Uterus (tissue), 4 donors: ENCODE data around the gene NEUROD4. TPM values are rescaled to one million over a fixed set of nuclear protein-coding genes. Genes with fewer than 3 reads are reported as not detected.

Source experiments
- DNase-seq, 2 donors: peaks; one replicate each; pipeline ENCODE4 v3.0.0-alpha.2; 2019 to 2020
- H3K27ac ChIP-seq, 2 donors: fragments of 200-600 bp; sonication (generic); 1 replicate in 1 of 2; 2 replicates in 1 of 2; pipeline ENCODE4 v1.5.1; 2016 to 2018
- H3K27me3 ChIP-seq, 2 donors: fragments of 200-600 bp; sonication (generic); one replicate each; pipeline ENCODE4 v1.5.1; 2018 to 2019; ENCODE audit warnings: control low read depth in 1 of 2
- H3K36me3 ChIP-seq, 2 donors: fragments of 200-600 bp; sonication (generic); one replicate each; pipeline ENCODE4 v1.5.1; 2019; ENCODE audit warnings: control low read depth in 1 of 2
- H3K4me1 ChIP-seq, 2 donors: fragments of 200-600 bp; sonication (generic); one replicate each; pipeline ENCODE4 v1.5.1; 2018 to 2019; ENCODE audit warnings: control low read depth in 1 of 2
- H3K4me3 ChIP-seq, 2 donors: fragments of 200-600 bp; sonication (generic); 1 replicate in 1 of 2; 2 replicates in 1 of 2; pipeline ENCODE4 v1.5.1; 2018 to 2019; ENCODE audit warnings: mild to moderate bottlenecking in 1 of 2
- H3K9me3 ChIP-seq, 2 donors: fragments of 200-600 bp; sonication (generic); one replicate each; pipeline ENCODE4 v1.5.1; 2019; ENCODE audit warnings: control low read depth in 1 of 2
- CTCF ChIP-seq, 4 experiments: fragments of 200-600 bp in 2 of 4; fragments of 450-650 bp in 2 of 4; sonication (generic) in 2 of 4; IDR thresholded peaks; one replicate each; pipeline ENCODE4 v1.5.1; 2016 to 2019; ENCODE audit warnings: antibody characterized with exemption in 4 of 4, mild to moderate bottlenecking in 2 of 4, moderate library complexity in 1 of 4
- POLR2A ChIP-seq, 2 donors: fragments of 450-650 bp; IDR thresholded peaks; one replicate each; pipeline ENCODE4 v1.6.1; 2016; ENCODE audit warnings: antibody characterized with exemption in 2 of 2, mild to moderate bottlenecking in 1 of 2, moderate library complexity in 1 of 2
- intact Hi-C: fragments of 100-400 bp; cut with DNase I; formaldehyde crosslinking; loops from one replicate; pipeline ENCODE4 v1.15.1; 2023; ENCODE audit warnings: low total_unique reads
- total RNA-seq, 4 donors: library from RNA; depleted of rRNA in 3 of 4; stranded (reverse); fragments of >200 nt in 3 of 4; gene quantifications; one replicate each; pipeline versions ENCODE4 v1.1.0 to v1.2.4, GENCODE V29; 2014 to 2023
- donor health status: DM: yes; HTN: yes; CAD: no.

Gene NEUROD4
- total RNA-seq, 4 donors from 2014 or later: not detected

- Histone ChIP-seq H3K4me1 (no peaks in the 10 kb centered on the region), H3K4me3 (no peak overlapping the region), H3K36me3 (no peaks in the 10 kb centered on the region), H3K27ac (no peak overlapping the region), H3K27me3 (no peaks in the 10 kb centered on the region), H3K9me3 (no peaks in the 10 kb centered on the region)
- no peak for DNase-seq
- no peak for TF ChIP-seq CTCF (IDR thresholded peaks at IDR 0.05)
- no peak for TF ChIP-seq POLR2A (IDR thresholded peaks at IDR 0.05)
- intact Hi-C loops: no loop called here
These were observed 43.9 kb upstream of the NEUROD4 start for GRCh38 chr12:54975875-54976274.

GRCh38 chr12:54977155-54977554 is 42.6 kb upstream of the NEUROD4 start:
- intact Hi-C loops: no loop called here
- Histone ChIP-seq H3K27me3 (no peaks in the 10 kb centered on the region), H3K27ac (no peak overlapping the region), H3K9me3 (no peaks in the 10 kb centered on the region), H3K4me1 (no peaks in the 10 kb centered on the region), H3K4me3 (no peak overlapping the region), H3K36me3 (no peaks in the 10 kb centered on the region)
- no peak for TF ChIP-seq POLR2A (IDR thresholded peaks at IDR 0.05)
- no peak for DNase-seq

GRCh38 chr12:54977857-54978256 is 41.9 kb upstream of the NEUROD4 start:
- intact Hi-C loops: no loop called here
- Histone ChIP-seq H3K4me3 (no peak overlapping the region), H3K27ac (no peak overlapping the region), H3K36me3 (no peaks in the 10 kb centered on the region), H3K9me3 (no peaks in the 10 kb centered on the region), H3K4me1 (no peaks in the 10 kb centered on the region), H3K27me3 (no peaks in the 10 kb centered on the region)
- no peak for DNase-seq
- no peak for TF ChIP-seq POLR2A (IDR thresholded peaks at IDR 0.05)
- no peak for TF ChIP-seq CTCF (IDR thresholded peaks at IDR 0.05)

- no peak for DNase-seq
- Histone ChIP-seq H3K27ac (no peak overlapping the region), H3K27me3 (no peaks in the 10 kb centered on the region), H3K36me3 (no peaks in the 10 kb centered on the region), H3K9me3 (no peaks in the 10 kb centered on the region), H3K4me3 (no peak overlapping the region), H3K4me1 (no peaks in the 10 kb centered on the region)
- intact Hi-C loops: no loop called here
- TF ChIP-seq CTCF (IDR thresholded peaks at IDR 0.05) (no peak), POLR2A (IDR thresholded peaks at IDR 0.05) (no peak)
These were observed 39.4 kb upstream of the NEUROD4 start for GRCh38 chr12:54980341-54980740.

- DNase-seq: no peak
- Histone ChIP-seq H3K4me1 (no peaks in the 10 kb centered on the region), H3K4me3 (no peak overlapping the region), H3K27ac (no peak overlapping the region), H3K27me3 (no peaks in the 10 kb centered on the region), H3K36me3 (no peaks in the 10 kb centered on the region), H3K9me3 (no peaks in the 10 kb centered on the region)
- TF ChIP-seq POLR2A (IDR thresholded peaks at IDR 0.05) (no peak), CTCF (IDR thresholded peaks at IDR 0.05) (no peak)
- intact Hi-C loops: no loop called here
These were observed 38.0 kb upstream of the NEUROD4 start for GRCh38 chr12:54981796-54982195.

DNA sequence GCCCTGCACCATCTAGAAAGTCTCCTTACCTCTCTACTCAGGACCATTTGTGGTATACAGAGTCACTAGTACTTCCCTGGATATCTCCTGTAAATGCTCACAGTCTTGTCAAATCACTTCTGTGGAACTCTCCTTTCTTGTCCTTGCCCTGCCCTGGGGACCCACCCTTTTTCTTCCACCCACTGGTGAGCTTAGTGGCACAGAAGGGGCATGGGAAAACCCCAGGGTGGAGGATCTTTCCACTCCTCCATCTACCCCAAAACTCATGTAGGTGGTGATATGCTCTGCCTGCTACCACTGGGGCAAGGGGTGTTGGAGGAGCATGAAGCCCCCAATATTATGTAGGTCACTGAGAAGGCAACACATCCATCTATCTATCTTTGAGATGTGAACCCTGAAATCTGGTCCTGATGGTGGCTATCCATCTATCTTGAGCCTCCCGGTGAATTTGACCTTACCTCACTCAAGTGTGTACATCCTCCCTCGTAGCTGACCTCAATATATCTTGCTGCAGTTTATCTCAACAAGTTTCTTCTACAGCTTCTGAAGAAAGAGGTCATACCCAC is 36.2 kb upstream of the NEUROD4 start:
- no peaks in the 10 kb centered on the region for H3K9me3 ChIP-seq
- H3K4me3 ChIP-seq: no peak overlapping the region
- no peaks in the 10 kb centered on the region for H3K36me3 ChIP-seq
- TF ChIP-seq POLR2A (IDR thresholded peaks at IDR 0.05) (no peak), CTCF (IDR thresholded peaks at IDR 0.05) (no peak)
- DNase-seq: no peak
- no peak overlapping the region for H3K27ac ChIP-seq
- intact Hi-C loops: no loop called here
- no peaks in the 10 kb centered on the region for H3K4me1 ChIP-seq
- no peaks in the 10 kb centered on the region for H3K27me3 ChIP-seq
